ENCODE data around the gene ARFRP1. TPM values are rescaled to one million over a fixed set of nuclear protein-coding genes. Genes with fewer than 3 reads are reported as not detected.

The ARFRP1 gene
- total and polyA plus RNA-seq, 2 of the 13 experiments (the other 11 are each of a cell fraction or from before 2014, with no cell fraction given): 32.0 to 51.1 TPM

DNA sequence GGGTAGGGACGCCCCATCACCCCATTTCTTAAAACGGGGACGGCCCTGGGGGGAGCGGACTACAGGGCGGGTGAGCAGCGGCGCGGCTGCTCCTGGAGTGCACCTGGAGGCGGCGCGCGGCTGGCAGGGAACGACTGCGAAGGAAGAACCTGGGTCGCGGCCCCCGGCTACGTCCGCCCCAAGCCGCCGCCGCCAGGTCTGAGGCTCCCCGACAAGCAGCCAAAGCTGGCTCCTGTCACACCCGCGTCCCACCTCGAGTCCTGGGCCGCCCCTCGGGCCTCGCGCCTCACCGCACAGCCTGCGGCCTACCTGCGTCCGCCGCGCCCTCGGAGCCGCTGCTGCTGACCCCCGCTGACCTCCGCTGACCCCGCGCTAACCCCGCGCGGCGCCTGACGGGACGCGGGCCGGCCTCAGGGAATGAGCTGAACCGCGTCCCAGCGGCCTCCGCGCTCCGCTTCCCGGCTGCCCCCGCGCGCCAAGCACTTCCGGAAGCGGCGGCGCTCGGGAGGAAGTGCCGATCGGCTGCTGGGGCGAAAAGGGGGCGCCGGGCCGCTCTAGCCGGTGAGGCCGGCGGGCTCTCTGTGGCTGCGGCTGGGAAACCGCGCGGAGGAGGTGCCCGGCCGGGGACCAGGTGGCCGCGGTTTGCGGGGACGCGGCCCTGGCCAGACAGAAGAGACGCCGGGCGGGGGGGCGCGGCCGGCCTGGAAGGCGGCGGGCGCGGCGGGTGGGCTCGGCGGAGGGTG lies at the start of gene ARFRP1, which contains the start of gene ZGPAT (continued):
- TF ChIP-seq, protein P1, sequence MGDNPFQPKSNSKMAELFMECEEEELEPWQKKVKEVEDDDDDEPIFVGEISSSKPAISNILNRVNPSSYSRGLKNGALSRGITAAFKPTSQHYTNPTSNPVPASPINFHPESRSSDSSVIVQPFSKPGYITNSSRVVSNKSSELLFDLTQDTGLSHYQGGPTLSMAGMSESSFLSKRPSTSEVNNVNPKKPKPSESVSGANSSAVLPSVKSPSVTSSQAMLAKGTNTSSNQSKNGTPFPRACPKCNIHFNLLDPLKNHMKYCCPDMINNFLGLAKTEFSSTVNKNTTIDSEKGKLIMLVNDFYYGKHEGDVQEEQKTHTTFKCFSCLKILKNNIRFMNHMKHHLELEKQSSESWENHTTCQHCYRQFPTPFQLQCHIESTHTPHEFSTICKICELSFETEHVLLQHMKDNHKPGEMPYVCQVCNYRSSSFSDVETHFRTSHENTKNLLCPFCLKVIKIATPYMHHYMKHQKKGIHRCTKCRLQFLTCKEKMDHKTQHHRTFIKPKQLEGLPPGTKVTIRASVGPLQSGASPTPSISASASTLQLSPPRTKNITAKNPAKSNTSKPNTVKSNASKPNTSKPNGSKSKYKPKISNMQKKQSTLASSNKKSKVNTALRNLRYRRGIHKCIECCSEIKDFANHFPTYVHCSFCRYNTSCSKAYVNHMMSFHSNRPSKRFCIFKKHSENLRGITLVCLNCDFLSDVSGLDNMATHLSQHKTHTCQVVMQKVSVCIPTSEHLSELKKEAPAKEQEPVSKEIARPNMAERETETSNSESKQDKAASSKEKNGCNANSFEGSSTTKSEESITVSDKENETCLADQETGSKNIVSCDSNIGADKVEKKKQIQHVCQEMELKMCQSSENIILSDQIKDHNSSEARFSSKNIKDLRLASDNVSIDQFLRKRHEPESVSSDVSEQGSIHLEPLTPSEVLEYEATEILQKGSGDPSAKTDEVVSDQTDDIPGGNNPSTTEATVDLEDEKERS (CRISPR knock-in tag; IDR thresholded peaks at IDR 0.05): peak; percentile 47; the same call in 1 of the 2 replicates
- TF ChIP-seq RARA (CRISPR knock-in tag; IDR thresholded peaks at IDR 0.05) (peak; percentile 99), SUZ12 (IDR thresholded peaks at IDR 0.05; ENCODE audit: low read depth, low read length) (peak; percentile 89), ZNF879 (CRISPR knock-in tag; IDR thresholded peaks at IDR 0.05) (0 out of 2 replicates have a peak, but pooled peaks have one; percentile 3), NR2F2 (IDR thresholded peaks at IDR 0.05; ENCODE audit: borderline replicate concordance, low read depth) (peak; percentile 93), U2AF1 (optimal IDR thresholded peaks at IDR 0.05; ENCODE audit: low read depth, low read length) (no peak), ZNF12 (CRISPR knock-in tag; IDR thresholded peaks at IDR 0.05) (no peak; the same call in 1 of the 2 replicates), ATRX (CRISPR knock-in tag; IDR thresholded peaks at IDR 0.05; ENCODE audit: borderline replicate concordance) (no peak), FOXK2 (IDR thresholded peaks at IDR 0.05) (no peak), KDM1A (CRISPR knock-in tag; IDR thresholded peaks at IDR 0.05) (peak; percentile 81; the same call in 1 of the 2 replicates), KDM6A (CRISPR knock-in tag; IDR thresholded peaks at IDR 0.05; ENCODE audit: low read depth) (no peak), ZNF17 (CRISPR knock-in tag; IDR thresholded peaks at IDR 0.05) (no peak), PLRG1 (conservative IDR thresholded peaks at IDR 0.05) (no peak), MAFK (conservative IDR thresholded peaks at IDR 0.05 in 1 of 2, IDR thresholded peaks at IDR 0.05 in 1 of 2; ENCODE audit: low read length in 2 of 2) (no peak), ZNF577 (CRISPR knock-in tag; IDR thresholded peaks at IDR 0.05; ENCODE audit: borderline replicate concordance, low read depth) (no peak), TSC22D2 (CRISPR knock-in tag; IDR thresholded peaks at IDR 0.05; ENCODE audit: borderline replicate concordance) (peak; percentile 90; the same call in 1 of the 2 replicates), NCOA1 (CRISPR knock-in tag; IDR thresholded peaks at IDR 0.05) (peak; percentile 99), HNRNPL (IDR thresholded peaks at IDR 0.05; ENCODE audit: low read depth, low read length) (no peak), ZNF7 (CRISPR knock-in tag; IDR thresholded peaks at IDR 0.05) (no peak), PAF1 (CRISPR knock-in tag; IDR thresholded peaks at IDR 0.05) (no peak), NFYC (CRISPR knock-in tag; IDR thresholded peaks at IDR 0.05) (peak; percentile 57; the same call in 1 of the 2 replicates)
- TF ChIP-seq, protein P2, sequence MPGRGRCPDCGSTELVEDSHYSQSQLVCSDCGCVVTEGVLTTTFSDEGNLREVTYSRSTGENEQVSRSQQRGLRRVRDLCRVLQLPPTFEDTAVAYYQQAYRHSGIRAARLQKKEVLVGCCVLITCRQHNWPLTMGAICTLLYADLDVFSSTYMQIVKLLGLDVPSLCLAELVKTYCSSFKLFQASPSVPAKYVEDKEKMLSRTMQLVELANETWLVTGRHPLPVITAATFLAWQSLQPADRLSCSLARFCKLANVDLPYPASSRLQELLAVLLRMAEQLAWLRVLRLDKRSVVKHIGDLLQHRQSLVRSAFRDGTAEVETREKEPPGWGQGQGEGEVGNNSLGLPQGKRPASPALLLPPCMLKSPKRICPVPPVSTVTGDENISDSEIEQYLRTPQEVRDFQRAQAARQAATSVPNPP (CRISPR knock-in tag; IDR thresholded peaks at IDR 0.05): peak; percentile 98
- TF ChIP-seq, protein P3, sequence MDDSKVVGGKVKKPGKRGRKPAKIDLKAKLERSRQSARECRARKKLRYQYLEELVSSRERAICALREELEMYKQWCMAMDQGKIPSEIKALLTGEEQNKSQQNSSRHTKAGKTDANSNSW (CRISPR knock-in tag; IDR thresholded peaks at IDR 0.05; ENCODE audit: borderline replicate concordance): peak; percentile 96; the same call in 1 of the 2 replicates
- TF ChIP-seq, protein P4, sequence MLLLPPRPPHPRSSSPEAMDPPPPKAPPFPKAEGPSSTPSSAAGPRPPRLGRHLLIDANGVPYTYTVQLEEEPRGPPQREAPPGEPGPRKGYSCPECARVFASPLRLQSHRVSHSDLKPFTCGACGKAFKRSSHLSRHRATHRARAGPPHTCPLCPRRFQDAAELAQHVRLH (CRISPR knock-in tag; IDR thresholded peaks at IDR 0.05; ENCODE audit: borderline replicate concordance, low read depth): peak; percentile 73; the same call in 1 of the 2 replicates
- TF ChIP-seq, protein P5, sequence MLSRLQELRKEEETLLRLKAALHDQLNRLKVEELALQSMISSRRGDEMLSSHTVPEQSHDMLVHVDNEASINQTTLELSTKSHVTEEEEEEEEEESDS (CRISPR knock-in tag; IDR thresholded peaks at IDR 0.05; ENCODE audit: borderline replicate concordance): peak; percentile 95
- TF ChIP-seq, protein P6, sequence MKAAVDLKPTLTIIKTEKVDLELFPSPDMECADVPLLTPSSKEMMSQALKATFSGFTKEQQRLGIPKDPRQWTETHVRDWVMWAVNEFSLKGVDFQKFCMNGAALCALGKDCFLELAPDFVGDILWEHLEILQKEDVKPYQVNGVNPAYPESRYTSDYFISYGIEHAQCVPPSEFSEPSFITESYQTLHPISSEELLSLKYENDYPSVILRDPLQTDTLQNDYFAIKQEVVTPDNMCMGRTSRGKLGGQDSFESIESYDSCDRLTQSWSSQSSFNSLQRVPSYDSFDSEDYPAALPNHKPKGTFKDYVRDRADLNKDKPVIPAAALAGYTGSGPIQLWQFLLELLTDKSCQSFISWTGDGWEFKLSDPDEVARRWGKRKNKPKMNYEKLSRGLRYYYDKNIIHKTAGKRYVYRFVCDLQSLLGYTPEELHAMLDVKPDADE (CRISPR knock-in tag; IDR thresholded peaks at IDR 0.05): peak; percentile 94
